Gastrocnemius medialis (tissue), 4 donors: ENCODE data around the gene KLRF2.

ENCODE experiments used
- POLR2A ChIP-seq, 2 donors: fragments of 450-650 bp; IDR thresholded peaks; one replicate each; pipeline ENCODE4 v1.6.1; 2017; ENCODE audit warnings: antibody characterized with exemption in 2 of 2, mild to moderate bottlenecking in 2 of 2, moderate library complexity in 2 of 2
- TF ChIP-seq, protein P1 (sequence below), 5 experiments: fragments of 450-650 bp in 3 of 5; fragments of 200-600 bp in 2 of 5; sonication (generic) in 2 of 5; IDR thresholded peaks in 4 of 5; conservative IDR thresholded peaks in 1 of 5; 1 replicate in 4 of 5; 2 replicates in 1 of 5; pipeline ENCODE4 v1.5.1; 2016 to 2019; ENCODE audit warnings: antibody characterized with exemption in 5 of 5, mild to moderate bottlenecking in 3 of 5, moderate library complexity in 3 of 5

DNA sequence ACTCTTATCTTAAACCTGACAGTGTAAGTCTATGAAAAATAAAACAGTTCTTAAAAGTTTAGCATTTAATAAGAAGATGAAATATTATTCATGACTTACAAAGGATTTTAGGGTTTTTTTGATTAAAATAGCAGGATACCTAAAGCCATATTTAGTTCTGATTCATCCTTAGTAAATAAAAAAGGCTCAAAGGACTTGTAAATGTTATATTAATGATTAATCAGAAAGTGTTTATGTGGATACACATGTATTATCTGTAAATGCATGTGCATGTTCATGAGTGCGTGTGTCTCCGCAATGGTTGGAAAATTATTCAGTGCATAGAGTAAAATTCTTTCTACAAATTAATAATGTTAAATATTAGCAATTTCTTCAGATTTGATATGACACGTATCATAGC is 49.6 kb upstream of the KLRF2 start:
- TF ChIP-seq, protein P1, sequence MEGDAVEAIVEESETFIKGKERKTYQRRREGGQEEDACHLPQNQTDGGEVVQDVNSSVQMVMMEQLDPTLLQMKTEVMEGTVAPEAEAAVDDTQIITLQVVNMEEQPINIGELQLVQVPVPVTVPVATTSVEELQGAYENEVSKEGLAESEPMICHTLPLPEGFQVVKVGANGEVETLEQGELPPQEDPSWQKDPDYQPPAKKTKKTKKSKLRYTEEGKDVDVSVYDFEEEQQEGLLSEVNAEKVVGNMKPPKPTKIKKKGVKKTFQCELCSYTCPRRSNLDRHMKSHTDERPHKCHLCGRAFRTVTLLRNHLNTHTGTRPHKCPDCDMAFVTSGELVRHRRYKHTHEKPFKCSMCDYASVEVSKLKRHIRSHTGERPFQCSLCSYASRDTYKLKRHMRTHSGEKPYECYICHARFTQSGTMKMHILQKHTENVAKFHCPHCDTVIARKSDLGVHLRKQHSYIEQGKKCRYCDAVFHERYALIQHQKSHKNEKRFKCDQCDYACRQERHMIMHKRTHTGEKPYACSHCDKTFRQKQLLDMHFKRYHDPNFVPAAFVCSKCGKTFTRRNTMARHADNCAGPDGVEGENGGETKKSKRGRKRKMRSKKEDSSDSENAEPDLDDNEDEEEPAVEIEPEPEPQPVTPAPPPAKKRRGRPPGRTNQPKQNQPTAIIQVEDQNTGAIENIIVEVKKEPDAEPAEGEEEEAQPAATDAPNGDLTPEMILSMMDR (IDR thresholded peaks at IDR 0.05 in 4 of 5, conservative IDR thresholded peaks at IDR 0.05 in 1 of 5) = no peak
- TF ChIP-seq POLR2A (IDR thresholded peaks at IDR 0.05) = no peak
